ENCODE measurements around the gene COL4A1.
"Not testable (repeated sequence)": the region's sequence is repeated elsewhere in the genome, so short reads cannot be mapped to it uniquely, and the experiment has no call there.

The COL4A1 gene

DNA sequence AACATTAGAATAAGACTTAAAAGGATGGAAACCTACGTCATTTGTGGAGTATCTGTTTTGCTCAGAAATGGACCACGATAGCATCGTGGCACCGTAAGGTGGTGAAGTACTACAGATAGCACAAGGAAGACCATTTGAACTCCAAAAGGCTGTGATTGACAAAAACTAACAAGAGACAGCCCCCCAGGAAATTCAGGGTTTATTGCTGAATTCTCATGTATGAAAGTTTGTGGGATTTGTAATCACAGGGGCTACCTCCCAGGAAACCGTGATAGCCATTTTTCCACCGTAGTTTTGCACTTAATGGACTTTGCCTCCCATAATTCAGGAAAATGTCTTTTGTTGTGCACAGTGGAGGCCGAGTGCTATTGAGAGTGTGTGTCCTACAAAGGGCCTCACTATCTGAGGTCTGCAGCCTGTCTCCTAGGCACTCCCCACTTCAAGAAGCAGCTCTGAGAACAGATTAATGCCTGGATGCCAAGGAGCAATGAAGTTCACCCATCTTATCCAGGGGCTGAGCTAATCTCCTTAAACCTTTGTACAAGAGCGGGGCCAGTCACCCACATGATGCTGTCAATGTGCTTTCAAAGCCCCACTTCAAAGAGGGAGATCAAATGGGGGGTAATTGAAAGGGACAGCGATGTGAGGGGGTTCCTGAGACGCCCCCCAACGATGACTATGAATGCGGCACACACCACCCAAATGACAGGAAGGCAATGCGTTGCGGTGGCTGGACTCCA is 182.6 kb downstream of the COL4A1 start:
- TF ChIP-seq ZNF274 (IDR thresholded peaks at IDR 0.05; ENCODE audit: low read depth, low read length): no peak
- no peak overlapping the region for H3K4me3 ChIP-seq (ENCODE audit: low read length)

DNA sequence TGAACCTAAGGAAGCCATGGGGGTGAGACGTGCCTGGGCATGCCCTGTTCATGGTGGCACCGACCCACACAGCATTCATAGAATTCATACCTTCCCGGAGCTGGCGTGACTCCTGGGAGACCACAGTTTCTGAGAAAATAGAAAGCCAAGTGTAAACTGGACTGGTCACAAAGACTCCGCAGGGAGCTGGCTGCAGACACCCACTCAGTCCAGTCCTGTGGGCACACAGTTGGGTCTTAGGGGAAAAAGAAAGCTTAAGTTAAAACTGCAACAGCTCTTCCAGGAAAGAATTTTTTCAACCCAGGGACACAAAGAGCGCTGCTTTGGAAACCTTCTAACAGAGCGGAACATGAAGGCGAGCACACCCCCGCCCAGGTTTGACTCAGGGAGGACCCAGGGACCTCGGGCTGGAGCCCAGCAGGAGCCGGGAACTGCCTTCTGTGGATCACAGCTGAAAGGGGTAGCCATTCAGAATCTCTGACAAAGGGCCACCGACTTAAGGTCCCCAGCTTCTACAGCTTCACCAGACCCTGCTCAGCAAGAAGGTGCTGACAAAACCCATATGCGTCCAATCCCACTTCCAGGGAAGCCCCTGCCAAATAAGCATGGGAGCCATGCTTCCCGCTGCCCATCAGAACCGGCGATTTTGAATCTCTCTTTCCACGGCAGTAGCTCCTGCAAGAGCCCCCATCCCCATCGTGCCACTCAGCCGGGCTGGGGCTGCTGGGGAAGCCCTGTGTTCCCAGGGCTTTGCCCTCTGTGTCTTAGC is 183.7 kb downstream of the COL4A1 start:
- H3K4me3 ChIP-seq (ENCODE audit: low read length): no peak overlapping the region
- TF ChIP-seq ZNF274 (IDR thresholded peaks at IDR 0.05; ENCODE audit: low read depth, low read length): no peak

DNA sequence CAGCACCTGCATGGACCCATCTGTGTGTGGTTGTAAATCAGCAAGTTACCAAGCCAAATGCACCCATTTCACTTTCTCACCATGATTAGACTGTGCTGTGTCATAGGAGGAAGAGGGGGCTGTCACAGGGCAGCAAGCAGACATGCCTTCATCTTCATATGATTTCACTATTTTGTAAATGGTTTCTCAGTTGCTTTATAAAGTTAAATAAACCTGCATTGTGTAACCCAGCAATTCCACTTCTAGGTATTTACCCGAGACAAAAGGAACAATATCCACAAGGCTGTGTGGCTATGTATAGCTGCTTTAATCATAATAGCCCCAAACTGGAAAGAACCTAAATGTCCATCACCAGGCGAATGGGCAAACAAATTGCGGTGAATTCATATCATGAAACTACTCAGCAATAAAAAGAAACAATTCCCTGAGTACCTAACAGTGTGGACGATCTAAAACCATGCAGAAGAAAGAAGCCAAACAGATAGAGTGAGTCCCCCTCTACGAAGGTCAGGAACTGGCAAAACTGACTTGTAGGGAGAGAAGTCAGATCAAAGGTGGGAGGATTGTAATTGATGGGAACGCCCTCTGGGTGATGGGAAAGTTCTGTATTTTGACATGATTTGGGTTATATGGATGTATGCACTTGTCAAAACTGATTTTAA is 185.4 kb downstream of the COL4A1 start:
- TF ChIP-seq ZNF274 (IDR thresholded peaks at IDR 0.05; ENCODE audit: low read depth, low read length): no peak

DNA sequence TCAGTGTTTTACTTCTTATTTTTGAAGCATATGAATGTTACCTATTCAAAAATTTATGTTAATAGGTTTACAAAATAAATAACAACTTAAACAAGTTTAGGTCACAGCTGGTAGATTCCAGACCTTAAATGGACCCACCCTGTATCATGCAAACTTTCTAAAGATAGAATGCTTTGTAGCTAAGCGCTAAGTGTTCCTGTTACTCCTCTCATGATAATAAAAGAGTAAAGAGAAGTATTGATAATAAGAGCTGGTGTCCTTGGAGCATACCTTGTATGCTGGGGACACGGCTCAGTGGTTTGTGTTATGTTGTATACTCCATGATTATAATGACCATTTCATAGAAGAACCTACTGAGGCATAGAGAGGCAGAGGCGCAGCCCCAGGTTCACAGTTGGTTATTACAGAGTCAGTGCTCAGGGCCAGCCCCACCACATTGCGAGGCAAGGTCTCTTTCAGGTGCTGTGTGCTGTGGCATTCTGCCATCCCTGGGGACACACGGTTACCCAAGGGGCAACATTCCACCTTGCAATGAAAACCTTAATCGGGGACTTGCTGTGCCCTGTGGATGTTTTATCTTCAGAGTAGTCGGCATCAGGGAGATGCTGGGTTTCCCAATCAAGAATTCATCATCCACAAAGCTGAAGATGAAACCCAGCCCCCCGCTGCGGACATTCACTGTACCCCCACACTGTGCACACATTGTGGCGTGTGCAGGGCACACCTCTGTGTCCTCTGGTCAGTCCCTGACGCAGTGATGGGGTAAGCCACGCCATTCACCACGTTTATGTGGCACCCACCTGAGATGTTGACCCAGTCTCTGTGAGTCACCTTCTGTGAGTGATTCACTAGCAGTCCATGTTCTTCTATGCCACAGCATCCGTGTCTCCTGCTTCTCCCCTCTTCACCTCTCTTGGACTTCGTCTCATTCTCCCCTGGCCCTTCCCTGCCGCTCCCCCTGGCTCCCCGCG is 186.7 kb downstream of the COL4A1 start:
- TF ChIP-seq ZNF274 (IDR thresholded peaks at IDR 0.05; ENCODE audit: low read depth, low read length): no peak
- no peak overlapping the region for H3K4me3 ChIP-seq (ENCODE audit: low read length)

More for the DNA sequence above, 185.4 kb downstream of the COL4A1 start:
- H3K4me3 ChIP-seq (ENCODE audit: low read length): no peak overlapping the region

DNA sequence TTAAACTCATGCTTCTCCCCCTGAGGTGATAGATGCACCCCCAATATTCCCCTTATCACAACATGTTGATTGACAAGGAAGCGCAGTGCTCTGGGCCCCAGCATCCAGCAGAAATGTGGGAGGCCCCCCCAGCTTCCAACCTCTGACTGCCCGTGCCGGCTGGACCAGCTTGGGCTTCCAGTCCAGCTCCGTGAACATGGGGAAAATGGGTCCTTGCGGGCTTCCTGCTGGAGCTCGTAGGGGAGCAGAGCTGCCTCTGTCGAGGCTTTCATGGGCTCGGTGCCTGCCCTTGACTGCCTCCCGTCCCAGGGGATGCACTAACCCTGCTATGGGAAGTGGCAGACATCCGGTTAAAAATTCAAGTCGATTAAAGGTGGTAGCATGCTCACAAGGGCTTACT is 188.9 kb downstream of the COL4A1 start:
- no peak overlapping the region for H3K4me3 ChIP-seq (ENCODE audit: low read length)
- TF ChIP-seq ZNF274 (IDR thresholded peaks at IDR 0.05; ENCODE audit: low read depth, low read length): no peak

DNA sequence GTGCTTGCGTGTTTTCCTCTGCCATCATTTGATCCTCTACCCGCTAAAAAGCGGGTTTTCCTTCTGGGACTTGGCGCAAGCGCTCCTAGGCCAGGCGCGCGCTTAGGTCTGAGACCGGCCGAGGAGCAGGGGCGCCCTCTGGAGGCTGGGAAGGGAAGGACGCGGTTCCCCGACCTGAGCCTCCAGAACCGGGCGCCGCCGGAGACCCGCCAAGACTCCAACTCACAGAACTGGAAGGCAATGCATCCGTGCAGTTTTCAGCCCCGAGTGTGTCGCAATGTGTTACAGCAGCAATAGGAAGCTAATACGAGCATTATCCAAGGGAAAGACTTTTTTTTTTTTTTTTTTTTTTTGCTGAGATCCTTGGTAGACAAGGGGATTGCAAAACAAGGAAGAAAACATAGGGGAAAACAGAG is 190.9 kb downstream of the COL4A1 start:
- TF ChIP-seq ZNF274 (IDR thresholded peaks at IDR 0.05; ENCODE audit: low read depth, low read length): no peak
- no peak overlapping the region for H3K4me3 ChIP-seq (ENCODE audit: low read length)

DNA sequence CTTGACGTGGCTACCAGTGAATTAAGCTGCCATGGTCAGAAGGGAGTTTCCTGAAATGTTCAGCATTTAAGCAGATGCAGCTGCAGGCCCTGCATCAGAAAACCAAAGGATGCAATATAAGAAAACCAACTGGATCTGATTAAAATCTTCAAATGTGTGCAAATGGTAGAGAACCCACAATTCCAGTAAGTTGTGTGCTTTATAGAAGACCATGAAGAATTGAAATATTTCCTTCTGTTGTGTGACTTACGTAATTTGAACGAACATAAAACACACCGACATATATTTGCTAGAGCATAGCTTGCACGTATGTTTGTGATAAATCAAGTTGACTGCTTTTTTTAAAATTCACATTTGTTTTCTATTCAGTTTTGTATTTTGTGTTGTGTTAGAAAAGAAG is 191.4 kb downstream of the COL4A1 start:
- no peak for TF ChIP-seq ZNF274 (IDR thresholded peaks at IDR 0.05; ENCODE audit: low read depth, low read length)
- H3K4me3 ChIP-seq (ENCODE audit: low read length): no peak overlapping the region

DNA sequence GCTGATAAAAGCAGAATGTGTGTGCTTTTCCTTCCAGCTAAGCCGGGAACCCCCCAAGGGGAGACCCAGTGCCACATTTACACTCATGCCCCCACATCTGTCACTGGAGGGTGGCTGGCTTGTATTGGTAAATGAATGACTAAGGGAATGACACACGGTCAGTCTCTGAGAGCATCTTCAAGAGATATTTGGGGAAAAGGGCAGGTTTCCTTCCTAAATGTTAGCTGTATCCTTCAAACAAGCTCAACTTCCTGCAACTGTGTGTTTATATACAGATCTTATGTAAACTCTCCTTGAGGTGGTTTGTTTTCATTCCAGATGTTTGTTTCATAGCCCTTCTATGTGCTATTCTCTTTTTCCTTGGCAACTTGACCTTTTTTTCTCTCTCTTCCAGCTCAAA is 192.6 kb downstream of the COL4A1 start:
- no peak overlapping the region for H3K4me3 ChIP-seq (ENCODE audit: low read length)
- no peak for TF ChIP-seq ZNF274 (IDR thresholded peaks at IDR 0.05; ENCODE audit: low read depth, low read length)

DNA sequence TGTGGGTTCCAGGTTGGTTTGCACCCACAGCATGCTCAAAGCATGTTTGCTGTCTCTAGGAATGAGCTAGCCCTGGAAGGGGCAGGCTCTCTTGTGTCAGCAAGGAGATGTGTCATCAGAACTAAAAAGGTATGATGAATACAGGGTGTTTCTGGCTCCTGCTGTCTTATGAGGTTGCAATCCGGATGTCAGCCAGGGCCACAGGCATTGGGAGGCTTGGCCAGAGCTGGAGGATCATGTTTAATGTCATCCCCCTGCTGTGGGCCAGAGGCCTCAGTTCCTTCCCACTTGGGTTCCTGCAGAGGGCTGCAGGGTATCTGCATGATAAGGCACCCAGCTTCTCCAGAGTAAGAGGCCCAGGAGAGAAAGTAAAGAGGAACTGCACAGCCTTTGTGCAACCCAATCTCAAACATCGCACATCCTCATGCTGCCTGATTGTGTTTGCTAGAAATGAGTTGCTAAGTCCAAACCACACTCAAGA is 193.6 kb downstream of the COL4A1 start:
- no peak overlapping the region for H3K4me3 ChIP-seq (ENCODE audit: low read length)
- no peak for TF ChIP-seq ZNF274 (IDR thresholded peaks at IDR 0.05; ENCODE audit: low read depth, low read length)

DNA sequence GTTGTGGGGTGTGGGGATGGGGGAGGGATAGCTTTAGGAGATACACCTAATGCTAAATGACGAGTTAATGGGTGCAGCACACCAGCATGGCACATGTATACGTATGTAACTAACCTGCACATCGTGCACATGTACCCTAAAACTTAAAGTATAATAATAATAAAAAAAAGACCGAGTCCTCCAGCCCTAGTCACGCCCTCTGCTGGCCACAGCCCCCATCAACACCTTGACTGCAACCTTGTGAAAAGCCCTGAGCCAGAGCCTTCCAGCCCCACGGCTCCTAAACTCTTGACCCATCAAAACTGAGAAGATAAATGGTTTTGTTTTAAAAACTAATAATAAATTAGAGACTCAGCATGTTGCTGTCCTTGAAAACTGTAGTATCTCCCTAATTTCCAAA is 194.6 kb downstream of the COL4A1 start:
- not testable (repeated sequence) for H3K4me3 ChIP-seq (ENCODE audit: low read length)

DNA sequence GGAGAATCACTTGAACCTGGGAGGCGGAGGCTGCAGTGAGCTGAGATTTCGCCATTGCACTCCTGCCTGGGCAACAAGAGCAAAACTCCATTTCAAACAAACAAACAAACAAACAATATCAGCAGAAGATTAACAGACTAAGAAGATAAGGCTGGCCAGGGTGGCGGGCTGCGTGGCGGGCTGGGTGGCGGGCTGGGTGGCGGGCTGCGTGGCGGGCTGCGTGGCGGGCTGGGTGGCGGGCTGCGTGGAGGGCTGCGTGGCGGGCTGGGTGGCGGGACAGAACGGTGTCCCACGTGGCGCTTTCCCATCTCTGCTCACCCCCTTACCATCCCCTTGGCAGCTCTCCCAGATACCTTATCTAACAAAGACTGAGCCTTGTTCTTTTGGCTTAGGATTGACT is 196.2 kb downstream of the COL4A1 start:
- TF ChIP-seq ZNF274 (IDR thresholded peaks at IDR 0.05; ENCODE audit: low read depth, low read length): no peak
- no peak overlapping the region for H3K4me3 ChIP-seq (ENCODE audit: low read length)

DNA sequence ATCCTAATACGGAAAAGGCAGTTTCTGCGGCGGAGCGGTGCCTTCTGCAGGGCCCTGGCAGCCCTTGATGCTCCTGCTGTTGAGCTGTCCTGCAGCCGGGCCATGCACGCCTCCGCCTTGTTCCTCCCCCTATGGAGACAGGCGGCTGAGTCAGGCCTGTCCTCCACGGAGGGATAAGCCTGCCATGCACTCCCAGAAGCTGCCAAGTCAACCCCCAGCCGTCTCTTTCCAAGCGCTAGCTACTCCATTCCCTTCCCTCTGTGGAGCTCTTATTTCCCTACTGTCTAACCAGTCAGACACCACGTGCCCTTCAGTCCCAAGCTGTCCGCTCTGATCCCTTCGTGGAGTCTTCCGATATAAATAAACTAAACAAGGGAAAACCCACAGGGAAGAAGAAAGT is 197.0 kb downstream of the COL4A1 start:
- no peak overlapping the region for H3K4me3 ChIP-seq (ENCODE audit: low read length)
- TF ChIP-seq ZNF274 (IDR thresholded peaks at IDR 0.05; ENCODE audit: low read depth, low read length): no peak

DNA sequence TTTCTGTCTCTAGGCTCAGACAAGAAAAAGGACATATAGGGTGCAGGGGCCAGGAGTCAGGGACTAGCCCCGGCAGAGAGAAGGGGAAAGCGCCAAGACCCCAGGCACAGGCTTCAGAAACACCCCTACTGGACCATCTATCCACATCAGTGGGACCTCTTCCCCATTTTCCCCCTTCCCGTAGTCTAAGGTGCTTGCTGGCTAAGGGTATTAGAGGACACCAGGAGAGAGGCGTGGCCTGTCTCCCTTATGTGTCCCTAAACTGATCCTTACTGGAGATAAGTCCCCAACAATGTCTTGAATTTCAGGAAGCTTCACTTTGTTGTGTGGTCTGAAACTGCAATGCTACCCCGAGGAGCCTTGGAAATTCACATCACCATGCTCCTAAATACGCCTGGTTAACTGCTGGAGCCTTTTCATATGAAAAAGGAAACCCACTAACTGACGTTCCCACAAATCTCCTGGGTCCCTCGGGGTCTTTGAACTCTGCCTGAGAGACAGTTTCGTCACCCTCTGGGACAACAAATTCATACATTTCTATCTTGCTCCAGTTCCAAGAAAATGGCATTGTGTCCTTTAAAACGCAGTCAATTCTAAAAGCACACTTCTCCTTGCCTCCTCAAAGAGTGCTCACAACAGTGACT is 197.7 kb downstream of the COL4A1 start:
- H3K4me3 ChIP-seq (ENCODE audit: low read length): no peak overlapping the region
- TF ChIP-seq ZNF274 (IDR thresholded peaks at IDR 0.05; ENCODE audit: low read depth, low read length): no peak
